DND-41 (cell line): ENCODE measurements around the gene MGST2.

Source experiments
- EZH2 ChIP-seq: IDR thresholded peaks from 3 replicates; pipeline ENCODE4 v1.6.1; 2012; ENCODE audit warnings: borderline replicate concordance, low read depth, mild to moderate bottlenecking, moderate library complexity, low read length, inconsistent platforms; ENCODE audit not compliant: severe bottlenecking
- TF ChIP-seq, protein P1 (sequence below): IDR thresholded peaks from 2 replicates; pipeline ENCODE4 v1.5.1; 2012; ENCODE audit warnings: borderline replicate concordance, low read length, moderate library complexity, mild to moderate bottlenecking; ENCODE audit not compliant: poor library complexity, severe bottlenecking; ENCODE audit errors: extremely low read depth

DNA sequence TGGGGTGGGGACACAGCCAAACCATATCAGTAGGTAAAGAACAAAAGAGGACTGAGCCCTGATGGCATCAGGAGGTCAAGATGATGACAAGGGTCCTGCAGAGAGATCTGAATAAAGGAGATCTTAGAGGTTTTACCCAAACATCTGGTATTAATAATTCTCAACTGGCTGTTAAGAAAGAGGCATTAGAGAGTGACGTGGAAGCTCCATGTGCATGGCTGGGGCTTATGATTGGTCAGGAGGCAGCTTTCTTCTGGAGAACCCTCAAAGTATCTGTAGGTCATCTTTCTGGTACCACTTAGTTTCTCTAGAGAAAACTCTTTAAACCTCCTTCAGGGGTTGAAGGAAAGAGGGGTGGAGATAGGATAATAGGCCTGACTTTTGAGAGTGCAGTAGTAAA, 18.7 kb downstream of the MGST2 start:
- TF ChIP-seq, protein P1, sequence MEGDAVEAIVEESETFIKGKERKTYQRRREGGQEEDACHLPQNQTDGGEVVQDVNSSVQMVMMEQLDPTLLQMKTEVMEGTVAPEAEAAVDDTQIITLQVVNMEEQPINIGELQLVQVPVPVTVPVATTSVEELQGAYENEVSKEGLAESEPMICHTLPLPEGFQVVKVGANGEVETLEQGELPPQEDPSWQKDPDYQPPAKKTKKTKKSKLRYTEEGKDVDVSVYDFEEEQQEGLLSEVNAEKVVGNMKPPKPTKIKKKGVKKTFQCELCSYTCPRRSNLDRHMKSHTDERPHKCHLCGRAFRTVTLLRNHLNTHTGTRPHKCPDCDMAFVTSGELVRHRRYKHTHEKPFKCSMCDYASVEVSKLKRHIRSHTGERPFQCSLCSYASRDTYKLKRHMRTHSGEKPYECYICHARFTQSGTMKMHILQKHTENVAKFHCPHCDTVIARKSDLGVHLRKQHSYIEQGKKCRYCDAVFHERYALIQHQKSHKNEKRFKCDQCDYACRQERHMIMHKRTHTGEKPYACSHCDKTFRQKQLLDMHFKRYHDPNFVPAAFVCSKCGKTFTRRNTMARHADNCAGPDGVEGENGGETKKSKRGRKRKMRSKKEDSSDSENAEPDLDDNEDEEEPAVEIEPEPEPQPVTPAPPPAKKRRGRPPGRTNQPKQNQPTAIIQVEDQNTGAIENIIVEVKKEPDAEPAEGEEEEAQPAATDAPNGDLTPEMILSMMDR = no peak
- no peak for TF ChIP-seq EZH2
